Esophagus (tissue), 2 donors: Measurements from ENCODE around the gene NOXA1. TPM values are rescaled to one million over a fixed set of nuclear protein-coding genes. Genes with fewer than 3 reads are reported as not detected.
A peak's percentile ranks its signal among the peaks of the same experiment; 100 is the strongest.
"Not testable (repeated sequence)": the region's sequence is repeated elsewhere in the genome, so short reads cannot be mapped to it uniquely, and the experiment has no call there.

ENCODE experiments used
- H3K27ac ChIP-seq, 2 donors: one replicate each; pipeline ENCODE4 v1.5.1; 2013; ENCODE audit warnings: low read depth in 2 of 2, mild to moderate bottlenecking in 2 of 2, inconsistent platforms in 1 of 2, low read length in 1 of 2, moderate library complexity in 1 of 2
- H3K27me3 ChIP-seq, 2 donors: one replicate each; pipeline ENCODE4 v1.6.1; 2013; ENCODE audit warnings: low read length in 2 of 2, control low read depth in 1 of 2, mild to moderate bottlenecking in 1 of 2; ENCODE audit not compliant: insufficient read depth in 2 of 2, control insufficient read depth in 1 of 2
- H3K36me3 ChIP-seq, 2 donors: one replicate each; pipeline ENCODE4 v1.6.1; 2013; ENCODE audit warnings: low read length in 1 of 2; ENCODE audit not compliant: control insufficient read depth in 2 of 2, insufficient read depth in 2 of 2
- H3K4me1 ChIP-seq, 2 donors: one replicate each; pipeline ENCODE4 v1.6.1; 2013; ENCODE audit warnings: low read length in 1 of 2; ENCODE audit not compliant: control insufficient read depth in 2 of 2, insufficient read depth in 2 of 2
- H3K4me3 ChIP-seq, 2 donors: one replicate each; pipeline ENCODE4 v1.5.1; 2013; ENCODE audit warnings: low read length in 2 of 2, mild to moderate bottlenecking in 2 of 2, low read depth in 1 of 2, moderate library complexity in 1 of 2
- H3K9me3 ChIP-seq, 2 donors: one replicate each; pipeline ENCODE4 v1.6.1; 2013; ENCODE audit warnings: mild to moderate bottlenecking in 2 of 2, low read depth in 1 of 2, low read length in 1 of 2, moderate library complexity in 1 of 2; ENCODE audit not compliant: control insufficient read depth in 2 of 2, insufficient read depth in 1 of 2
- WGBS, 2 donors: extraction: QIAGEN DNeasy Blood & Tissue Kit; methylation state at CpG; one replicate each; pipeline ENCODE4 v1.1.7; 2013; 5-methylcytosine and 5-hydroxymethylcytosine counted together
- polyA plus RNA-seq, 2 donors: library from polyadenylated mRNA; stranded (reverse); fragments of 200-250 nt; gene quantifications; one replicate each; pipeline ENCODE4 v1.2.3, GENCODE V29; 2013
- donor health status: healthy with polysubstance abuse.
- donor health status: Bipolar disorder and iron deficiency.

NOXA1 gene
- polyA plus RNA-seq: 10 to 100 TPM in 1 of 2 donors, 1 to 10 TPM in 1; 6.5 to 14.3 TPM

GRCh38 chr9:137422604-137423513 lies at the start of gene NOXA1, which contains the start of gene EXD3:
TSS of gene NOXA1 (plus strand) at chr9:137423393. CDS start at chr9:137423530, 137 bp downstream.
TSS of gene EXD3 (minus strand) at chr9:137423162. CDS start at chr9:137395357, 27,805 bp downstream.
- no peaks in the 10 kb centered on the region for H3K27me3 ChIP-seq
- WGBS, 2 donors: 1% methylated on average over 51 to 113 of the region's 113 CpGs
- H3K9me3 ChIP-seq: no peaks in the 10 kb centered on the region
- H3K27ac ChIP-seq: peak within 1 kb of the TSS; percentile 72 to 88
- H3K36me3 ChIP-seq: no peaks in the 10 kb centered on the region
- peaks cover 2 to 7% of the 10 kb centered on the region in 2 donors for H3K4me1 ChIP-seq
- H3K4me3 ChIP-seq: peak within 1 kb of the TSS; percentile 78 to 85

- Histone ChIP-seq H3K27ac (no peak overlapping the region), H3K4me1 (no peaks in the 10 kb centered on the region), H3K36me3 (peaks cover 0 to 5% of the 10 kb centered on the region in 2 donors), H3K27me3 (no peaks in the 10 kb centered on the region), H3K4me3 (no peak overlapping the region), H3K9me3 (peaks cover 0 to 2% of the 10 kb centered on the region in 2 donors)
- WGBS, 2 donors: 95% methylated on average over 16 of the region's 16 CpGs
Measured at GRCh38 chr9:137373611-137373980, 49.6 kb upstream of the NOXA1 start.

GRCh38 chr9:137374131-137374845 lies 48.9 kb upstream of the NOXA1 start:
- 93 to 94% methylated on average over 37 of the region's 37 CpGs for WGBS, 2 donors
- Histone ChIP-seq H3K9me3 (peaks cover 0 to 2% of the 10 kb centered on the region in 2 donors), H3K36me3 (peaks cover 0 to 5% of the 10 kb centered on the region in 2 donors)

GRCh38 chr9:137375321-137376058 lies 47.7 kb upstream of the NOXA1 start:
- H3K4me1 ChIP-seq: no peaks in the 10 kb centered on the region
- peaks cover 0 to 5% of the 10 kb centered on the region in 2 donors for H3K36me3 ChIP-seq
- no peaks in the 10 kb centered on the region for H3K27me3 ChIP-seq
- H3K9me3 ChIP-seq: peaks cover 0 to 2% of the 10 kb centered on the region in 2 donors
- no peak overlapping the region for H3K4me3 ChIP-seq
- 96 to 98% methylated on average over 11 of the region's 11 CpGs for WGBS, 2 donors
- no peak overlapping the region for H3K27ac ChIP-seq

More at GRCh38 chr9:137374131-137374845, 48.9 kb upstream of the NOXA1 start:
- Histone ChIP-seq H3K4me1 (no peaks in the 10 kb centered on the region), H3K4me3 (no peak overlapping the region), H3K27me3 (no peaks in the 10 kb centered on the region), H3K27ac (no peak overlapping the region)

GRCh38 chr9:137376386-137376785 lies 46.8 kb upstream of the NOXA1 start:
- no peak overlapping the region for H3K27ac ChIP-seq
- H3K4me1 ChIP-seq: no peaks in the 10 kb centered on the region
- 96 to 98% methylated on average over 12 of the region's 12 CpGs for WGBS, 2 donors
- H3K36me3 ChIP-seq: peaks cover 0 to 3% of the 10 kb centered on the region in 2 donors
- no peaks in the 10 kb centered on the region for H3K27me3 ChIP-seq
- peaks cover 0 to 2% of the 10 kb centered on the region in 2 donors for H3K9me3 ChIP-seq
- no peak overlapping the region for H3K4me3 ChIP-seq

GRCh38 chr9:137378688-137379410 lies 44.3 kb upstream of the NOXA1 start:
- H3K9me3 ChIP-seq, H3K36me3 ChIP-seq, H3K4me3 ChIP-seq, H3K27ac ChIP-seq, H3K27me3 ChIP-seq, H3K4me1 ChIP-seq: not testable (repeated sequence)
- 90 to 92% methylated on average over 35 to 37 of the region's 37 CpGs for WGBS, 2 donors

GRCh38 chr9:137379761-137380161 lies 43.4 kb upstream of the NOXA1 start:
- H3K4me1 ChIP-seq: no peaks in the 10 kb centered on the region
- 93% methylated on average over 12 of the region's 12 CpGs for WGBS, 2 donors
- H3K9me3 ChIP-seq: peaks cover 0 to 2% of the 10 kb centered on the region in 2 donors
- H3K27ac ChIP-seq: no peak overlapping the region
- no peak overlapping the region for H3K4me3 ChIP-seq
- H3K36me3 ChIP-seq: no peaks in the 10 kb centered on the region
- no peaks in the 10 kb centered on the region for H3K27me3 ChIP-seq

GRCh38 chr9:137380171-137380570 lies 43.0 kb upstream of the NOXA1 start:
- no peak overlapping the region for H3K4me3 ChIP-seq
- H3K9me3 ChIP-seq: peaks cover 0 to 2% of the 10 kb centered on the region in 2 donors
- H3K4me1 ChIP-seq: no peaks in the 10 kb centered on the region
- no peaks in the 10 kb centered on the region for H3K27me3 ChIP-seq
- no peaks in the 10 kb centered on the region for H3K36me3 ChIP-seq
- no peak overlapping the region for H3K27ac ChIP-seq
- 84 to 85% methylated on average over 9 to 16 of the region's 16 CpGs for WGBS, 2 donors
